Measurements from ENCODE around the gene ARG1.

ARG1 gene

DNA sequence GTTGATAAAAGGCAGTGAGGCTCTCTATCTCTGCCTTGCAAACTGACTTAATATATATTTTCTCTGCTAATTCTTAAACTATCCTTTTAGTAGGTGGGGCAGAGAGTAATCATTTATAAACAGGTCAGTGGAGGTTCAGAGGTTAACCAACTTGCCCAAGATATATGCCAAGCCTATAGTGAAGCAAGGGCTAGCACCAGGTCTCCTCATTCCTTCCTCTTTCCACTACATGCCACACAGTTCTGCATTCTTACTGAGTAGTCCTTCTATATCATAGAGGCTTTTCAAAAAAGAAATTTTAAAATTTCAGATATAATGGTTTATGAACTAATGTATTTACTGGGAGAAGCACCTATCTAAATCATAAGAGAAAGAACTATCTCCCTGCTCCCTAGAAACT lies 8.5 kb downstream of the ARG1 start:
- DNase-seq (ENCODE audit: low read depth, low spot score): no peak

- DNase-seq (ENCODE audit: low read depth, low spot score): no peak
Observed at GRCh38 chr6:131586543-131586942, 13.5 kb downstream of the ARG1 start.

- DNase-seq (ENCODE audit: low read depth, low spot score): no peak
Observed at GRCh38 chr6:131587909-131588308, 14.9 kb downstream of the ARG1 start.

- no peak for DNase-seq (ENCODE audit: low read depth, low spot score)
Observed at GRCh38 chr6:131588643-131589042, 15.6 kb downstream of the ARG1 start.

GRCh38 chr6:131592935-131593334 lies 19.9 kb downstream of the ARG1 start:
- no peak for DNase-seq (ENCODE audit: low read depth, low spot score)

DNA sequence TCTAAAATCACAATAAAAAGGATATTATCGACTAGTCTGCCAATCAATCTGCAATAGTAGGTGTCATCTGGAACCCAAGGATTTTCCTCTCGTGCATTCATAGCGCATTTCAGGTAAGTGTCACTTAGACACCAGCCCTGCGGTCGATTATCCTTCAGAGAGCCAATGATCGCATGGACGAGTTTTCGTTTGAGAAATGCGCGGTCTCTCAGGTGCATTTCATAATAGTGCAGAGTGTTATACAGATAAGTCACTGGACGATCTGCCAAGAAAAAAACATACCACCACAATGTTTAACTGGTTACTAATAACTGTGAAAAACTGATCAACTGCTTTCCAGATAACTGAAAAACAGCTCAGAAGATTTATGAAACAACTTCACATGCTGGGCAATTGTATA lies 21.0 kb downstream of the ARG1 start:
- DNase-seq (ENCODE audit: low read depth, low spot score): no peak

DNA sequence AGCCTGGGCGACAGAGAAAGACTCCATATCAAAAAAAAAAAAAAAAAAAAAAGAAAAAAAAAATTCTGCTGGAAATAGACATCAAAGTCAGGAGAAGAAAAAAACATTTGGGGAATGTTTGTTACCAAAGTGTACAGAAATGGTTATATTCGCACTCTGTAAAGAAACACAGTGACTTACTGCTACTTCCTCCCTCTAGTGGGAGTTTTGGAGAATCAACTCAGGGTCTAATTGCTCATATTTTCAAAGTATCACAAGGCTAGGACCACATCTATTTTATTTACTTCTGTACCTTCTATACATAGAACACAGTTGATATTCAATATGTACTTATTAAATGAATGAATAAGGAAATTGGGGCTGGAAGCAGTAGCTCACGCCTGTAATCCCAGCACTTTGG lies 24.4 kb downstream of the ARG1 start:
- no peak for DNase-seq (ENCODE audit: low read depth, low spot score)

DNA sequence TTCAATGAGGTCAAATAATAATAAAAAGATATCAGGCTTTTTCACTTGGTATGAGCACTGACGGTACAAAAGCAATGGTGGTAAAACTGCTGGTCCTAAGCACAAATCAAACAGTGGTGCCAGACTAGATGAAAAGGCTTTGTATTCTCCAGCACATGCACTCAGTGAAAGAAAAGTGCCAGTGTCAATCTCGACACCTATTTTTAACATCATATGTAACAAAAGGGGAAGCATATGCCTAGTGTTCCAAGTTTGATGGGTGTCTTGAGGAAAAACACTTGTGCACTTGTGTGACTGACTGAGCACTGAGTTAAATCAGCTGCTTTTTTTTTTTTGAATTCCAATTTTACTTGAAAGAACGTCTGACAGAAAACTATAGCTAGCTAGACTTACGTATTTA lies 27.7 kb downstream of the ARG1 start:
- no peak for DNase-seq (ENCODE audit: low read depth, low spot score)

- DNase-seq (ENCODE audit: low read depth, low spot score): peak; percentile 85
Observed at GRCh38 chr6:131602781-131603312, 29.8 kb downstream of the ARG1 start.

DNA sequence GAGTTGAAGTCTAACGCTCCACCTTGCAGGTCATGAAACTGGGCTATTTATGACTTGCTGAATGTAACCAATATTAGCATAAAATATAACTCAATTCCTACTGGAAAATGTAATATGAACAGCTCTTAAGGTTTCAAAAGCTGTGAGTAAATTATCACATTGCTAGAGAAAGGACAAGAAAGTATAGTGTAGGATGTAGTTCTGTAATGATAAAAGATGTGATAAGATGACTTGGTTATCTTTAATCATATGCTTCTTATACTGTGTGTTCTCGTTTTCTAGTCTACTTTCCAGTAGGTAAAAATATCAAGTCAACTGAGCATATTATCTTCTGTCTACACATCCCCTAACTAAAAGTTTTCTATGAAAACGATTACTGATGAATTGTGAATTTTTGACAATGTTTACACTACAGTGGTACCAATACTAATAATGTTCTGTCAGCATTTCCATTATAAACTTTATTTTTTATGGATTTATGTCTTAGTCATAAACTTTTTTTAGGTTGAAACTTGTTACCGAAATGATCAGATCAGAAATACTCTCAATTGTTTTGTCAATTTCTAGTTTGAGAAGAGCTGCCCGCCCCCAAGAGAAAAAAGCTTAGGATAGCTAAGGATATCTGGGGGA lies 40.4 kb downstream of the ARG1 start:
- DNase-seq (ENCODE audit: low read depth, low spot score): no peak

DNA sequence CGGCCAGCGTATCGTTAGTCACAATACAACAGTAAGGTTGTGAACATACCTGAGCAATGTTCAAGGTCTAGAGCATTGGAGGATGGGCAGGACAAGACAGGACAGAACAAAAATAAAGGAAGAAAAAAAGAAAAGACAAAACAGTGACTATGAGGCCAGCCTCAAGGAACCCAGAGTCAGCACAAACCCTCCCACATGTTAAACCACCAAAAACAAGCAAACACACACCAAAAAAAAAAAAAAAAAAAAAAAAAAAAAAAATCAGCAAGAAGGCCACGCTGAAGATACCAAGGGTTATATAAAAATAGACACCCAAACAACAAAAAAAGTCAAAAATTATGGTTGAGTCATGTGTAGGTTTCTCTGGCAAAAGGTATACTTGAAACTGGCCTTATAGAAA lies 42.2 kb downstream of the ARG1 start:
- DNase-seq (ENCODE audit: low read depth, low spot score): no peak

DNA sequence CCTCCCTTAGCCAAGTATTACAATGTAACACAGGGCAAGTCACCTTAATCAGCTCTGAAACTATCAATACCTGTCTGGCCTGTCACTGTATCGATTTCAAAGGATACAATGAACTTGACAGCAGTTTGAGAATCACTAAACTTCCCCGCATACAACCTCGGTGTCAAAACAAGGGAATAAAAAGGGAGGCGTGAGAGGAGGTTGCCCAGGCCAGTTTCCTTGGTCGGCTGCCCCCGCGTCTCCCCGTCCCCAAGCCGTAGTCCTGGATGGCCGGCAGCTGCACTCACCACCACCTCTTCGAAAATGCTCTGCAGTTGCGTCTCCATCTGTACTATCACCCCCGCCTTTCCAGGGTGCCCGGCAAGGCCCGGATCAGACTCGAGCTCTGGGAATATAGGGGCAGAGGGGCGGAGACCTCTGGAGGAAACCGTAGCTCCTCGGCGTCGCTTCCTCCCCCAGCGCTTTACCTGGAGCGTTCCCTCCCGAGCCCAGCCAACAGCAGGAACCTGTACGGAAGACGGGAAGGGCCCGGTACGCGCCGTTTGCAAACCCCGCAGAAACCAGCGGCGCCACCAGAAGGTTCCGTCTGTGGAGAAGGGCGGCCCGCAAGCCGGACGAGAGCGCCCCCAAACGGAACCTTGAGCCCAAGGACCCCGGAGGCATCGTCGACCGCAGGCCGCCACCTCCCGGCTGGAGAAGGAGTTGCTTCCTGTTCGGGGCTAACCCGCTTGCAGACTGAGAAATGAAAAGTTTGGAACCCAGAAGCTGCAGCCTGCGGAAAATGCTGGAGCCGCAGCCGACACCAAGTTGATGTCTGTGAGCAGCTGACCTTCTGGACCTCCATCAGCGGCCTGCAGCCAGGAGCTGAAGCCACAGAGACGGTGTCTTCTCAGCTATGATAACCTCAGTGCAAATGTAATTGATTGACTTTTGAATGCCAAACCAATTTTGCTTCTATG lies 55.0 kb downstream of the ARG1 start, which contains the start of gene MED23:
Gene MED23 (minus strand): TSS at position 519 of the 959 bp plus-strand sequence. CDS start 193 bp downstream, at position 326.
- DNase-seq (ENCODE audit: low read depth, low spot score): peak; percentile 98

- no peak for DNase-seq (ENCODE audit: low read depth, low spot score)
Observed at GRCh38 chr6:131628726-131629125, 55.7 kb downstream of the ARG1 start.

- peak; percentile 14 for DNase-seq (ENCODE audit: low read depth, low spot score)
Observed at GRCh38 chr6:131629651-131630050, 56.6 kb downstream of the ARG1 start.

GRCh38 chr6:131631625-131632289 lies 58.7 kb downstream of the ARG1 start:
- no peak for DNase-seq (ENCODE audit: low read depth, low spot score)
